Esophagus squamous epithelium (tissue), 4 donors: ENCODE results near the gene NFATC2.

Experiments used
- POLR2A ChIP-seq, 4 donors: fragments of 450-650 bp; IDR thresholded peaks; one replicate each; pipeline ENCODE4 v1.6.1; 2017; ENCODE audit warnings: antibody characterized with exemption in 4 of 4, mild to moderate bottlenecking in 4 of 4, moderate library complexity in 3 of 4
- TF ChIP-seq, protein P1 (sequence below), 6 experiments: fragments of 450-650 bp in 4 of 6; fragments of 200-600 bp in 2 of 6; sonication (generic) in 2 of 6; IDR thresholded peaks; one replicate each; pipeline ENCODE4 v1.5.1; 2016 to 2019; ENCODE audit warnings: antibody characterized with exemption in 6 of 6, mild to moderate bottlenecking in 4 of 6, moderate library complexity in 4 of 6

DNA sequence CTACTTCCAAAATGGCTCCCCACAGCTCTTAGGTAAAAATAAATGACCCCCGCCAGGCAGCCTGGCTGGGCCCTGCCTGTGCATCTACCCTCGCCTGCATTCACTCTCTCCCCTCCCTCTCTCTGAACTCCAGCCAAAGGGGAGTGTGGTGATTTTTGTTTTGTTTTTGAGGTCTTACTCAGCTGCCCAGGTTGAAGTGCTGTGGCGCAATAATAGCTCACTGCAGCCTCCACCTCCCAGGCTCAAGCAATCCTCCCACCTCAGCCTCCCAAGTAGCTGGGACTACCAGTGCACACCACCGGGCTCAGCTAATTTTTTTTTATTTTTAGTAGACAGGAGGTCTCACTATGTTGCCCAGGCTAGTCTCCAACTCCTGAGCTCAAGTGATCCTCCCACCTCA, 15.8 kb downstream of the NFATC2 start:
- TF ChIP-seq, protein P1, sequence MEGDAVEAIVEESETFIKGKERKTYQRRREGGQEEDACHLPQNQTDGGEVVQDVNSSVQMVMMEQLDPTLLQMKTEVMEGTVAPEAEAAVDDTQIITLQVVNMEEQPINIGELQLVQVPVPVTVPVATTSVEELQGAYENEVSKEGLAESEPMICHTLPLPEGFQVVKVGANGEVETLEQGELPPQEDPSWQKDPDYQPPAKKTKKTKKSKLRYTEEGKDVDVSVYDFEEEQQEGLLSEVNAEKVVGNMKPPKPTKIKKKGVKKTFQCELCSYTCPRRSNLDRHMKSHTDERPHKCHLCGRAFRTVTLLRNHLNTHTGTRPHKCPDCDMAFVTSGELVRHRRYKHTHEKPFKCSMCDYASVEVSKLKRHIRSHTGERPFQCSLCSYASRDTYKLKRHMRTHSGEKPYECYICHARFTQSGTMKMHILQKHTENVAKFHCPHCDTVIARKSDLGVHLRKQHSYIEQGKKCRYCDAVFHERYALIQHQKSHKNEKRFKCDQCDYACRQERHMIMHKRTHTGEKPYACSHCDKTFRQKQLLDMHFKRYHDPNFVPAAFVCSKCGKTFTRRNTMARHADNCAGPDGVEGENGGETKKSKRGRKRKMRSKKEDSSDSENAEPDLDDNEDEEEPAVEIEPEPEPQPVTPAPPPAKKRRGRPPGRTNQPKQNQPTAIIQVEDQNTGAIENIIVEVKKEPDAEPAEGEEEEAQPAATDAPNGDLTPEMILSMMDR (IDR thresholded peaks at IDR 0.05), result no peak
- no peak for TF ChIP-seq POLR2A (IDR thresholded peaks at IDR 0.05)
